ENCODE results near the gene FAM167B.

FAM167B gene

DNA sequence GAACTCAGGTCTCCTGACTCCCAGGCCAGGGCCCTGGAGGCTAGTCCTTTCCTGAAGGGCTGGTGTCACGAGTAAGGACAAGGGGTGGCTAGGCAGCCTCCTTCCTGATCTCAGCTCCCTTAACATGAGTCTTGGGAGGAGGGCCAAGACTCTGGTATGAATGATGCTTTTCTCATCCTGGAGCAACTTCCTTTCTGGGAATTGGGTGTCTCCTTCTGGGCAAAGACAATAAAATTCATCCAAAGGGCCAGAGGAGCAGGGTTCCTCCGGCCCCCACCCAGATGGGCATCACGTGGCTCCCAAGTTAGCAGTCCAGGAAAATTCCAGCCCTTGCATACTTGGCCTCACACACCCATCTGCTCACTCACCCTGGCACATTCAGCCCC, at the start of gene FAM167B:
Gene FAM167B, plus strand, starts transcription at position 335 of the 386 bp plus-strand sequence. CDS start 200 bp downstream, outside the sequence.
- no peak for DNase-seq

DNA sequence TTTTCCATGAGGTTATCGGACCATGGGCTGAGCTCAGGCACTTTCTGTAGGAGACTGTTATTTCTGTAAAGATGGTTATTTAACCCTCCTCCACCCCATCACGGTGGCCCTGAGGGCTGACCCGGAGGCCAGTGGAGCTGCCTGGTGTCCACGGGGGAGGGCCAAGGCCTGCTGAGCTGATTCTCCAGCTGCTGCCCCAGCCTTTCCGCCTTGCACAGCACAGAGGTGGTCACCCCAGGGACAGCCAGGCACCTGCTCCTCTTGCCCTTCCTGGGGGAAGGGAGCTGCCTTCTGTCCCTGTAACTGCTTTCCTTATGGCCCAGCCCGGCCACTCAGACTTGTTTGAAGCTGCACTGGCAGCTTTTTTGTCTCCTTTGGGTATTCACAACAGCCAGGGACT, 49.2 kb upstream of the FAM167B start:
- DNase-seq = no peak

DNA sequence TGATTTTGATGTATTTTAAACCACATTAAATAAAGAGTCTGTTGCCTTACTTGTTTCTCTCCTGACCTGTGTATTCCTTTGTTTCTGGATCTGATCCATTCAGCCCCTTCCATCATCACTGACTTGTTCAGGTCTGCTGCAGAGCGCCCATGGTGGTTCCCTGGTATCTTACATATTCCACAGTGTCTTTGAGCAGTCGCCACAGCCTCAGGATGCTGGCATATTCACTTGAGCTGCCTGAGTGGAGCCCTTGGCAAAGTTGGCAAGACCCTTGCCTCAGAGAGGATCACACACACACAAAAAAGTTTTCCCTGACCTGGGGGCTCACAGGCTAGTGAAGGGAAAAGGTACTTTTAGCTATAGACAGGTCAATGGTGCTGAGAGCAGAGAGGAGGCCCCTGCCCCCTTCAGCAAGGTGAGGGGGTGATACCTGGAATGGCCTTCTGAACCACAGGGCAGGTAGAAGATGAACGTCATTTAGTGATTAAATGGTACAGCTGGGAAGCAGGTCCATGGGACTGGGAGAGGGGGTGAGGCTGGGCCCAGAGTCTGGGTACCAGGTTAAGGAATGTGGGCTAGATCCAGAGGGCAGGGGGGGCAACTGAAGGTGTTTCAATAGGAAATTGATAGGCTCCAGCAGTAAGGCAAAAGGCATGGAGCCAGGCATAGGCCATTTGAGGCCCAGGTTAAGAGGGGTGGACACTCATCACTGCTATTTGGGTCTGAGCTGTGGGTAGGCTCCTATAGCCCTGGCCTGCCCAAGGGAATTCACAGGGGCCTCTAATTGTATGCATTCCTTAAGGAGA, 48.6 kb upstream of the FAM167B start:
- no peak for DNase-seq

DNA sequence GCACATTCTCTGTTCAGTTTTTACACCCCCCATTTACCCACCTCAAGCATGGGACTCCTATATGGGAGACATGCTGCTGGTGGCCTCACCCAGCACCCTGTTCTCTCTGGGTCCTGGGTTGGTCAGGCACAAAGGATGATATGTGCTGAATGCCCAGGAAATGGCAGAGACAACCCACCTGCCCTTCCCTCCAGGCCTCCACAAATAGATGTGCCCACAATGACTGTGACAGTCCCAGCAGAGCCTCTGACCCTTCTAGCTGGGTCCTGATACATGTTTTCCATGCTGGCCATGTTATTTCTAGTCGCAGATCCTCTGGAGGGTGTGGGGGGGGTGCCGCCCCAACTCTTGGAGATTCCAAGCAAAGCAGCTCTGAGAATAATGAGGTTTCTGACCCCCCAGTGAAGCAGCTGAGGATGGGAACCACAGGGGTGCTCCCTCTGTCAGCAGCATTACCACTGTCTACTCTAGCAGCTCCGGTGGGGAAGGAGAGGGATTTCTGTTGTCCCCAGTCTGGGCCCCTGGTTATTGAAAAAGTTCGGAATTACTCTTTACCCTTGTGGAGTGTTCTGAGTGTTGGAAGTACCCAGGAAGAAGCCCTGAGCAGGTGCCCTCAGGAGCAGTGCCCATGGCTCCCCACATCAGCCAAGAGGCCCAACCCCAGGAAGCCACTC, 47.8 kb upstream of the FAM167B start:
- DNase-seq = no peak

DNA sequence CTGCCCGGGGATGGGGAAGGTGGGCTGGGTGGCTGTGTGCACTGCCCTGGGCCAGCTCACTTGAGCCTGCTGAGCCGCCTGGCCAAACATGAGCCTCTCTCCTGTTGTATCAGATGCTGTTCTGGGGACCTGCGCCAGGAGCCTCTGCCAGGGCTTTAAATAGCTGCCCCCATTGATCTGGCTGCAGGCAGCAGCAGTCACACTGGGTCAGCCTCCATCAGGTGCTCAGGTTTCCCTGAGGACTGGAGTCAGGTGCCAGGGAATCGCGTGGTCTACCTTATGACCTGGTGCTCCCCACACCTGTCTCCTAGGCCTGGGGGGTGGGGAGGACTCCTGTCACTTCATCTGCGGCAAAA, 47.3 kb upstream of the FAM167B start:
- no peak for DNase-seq

DNA sequence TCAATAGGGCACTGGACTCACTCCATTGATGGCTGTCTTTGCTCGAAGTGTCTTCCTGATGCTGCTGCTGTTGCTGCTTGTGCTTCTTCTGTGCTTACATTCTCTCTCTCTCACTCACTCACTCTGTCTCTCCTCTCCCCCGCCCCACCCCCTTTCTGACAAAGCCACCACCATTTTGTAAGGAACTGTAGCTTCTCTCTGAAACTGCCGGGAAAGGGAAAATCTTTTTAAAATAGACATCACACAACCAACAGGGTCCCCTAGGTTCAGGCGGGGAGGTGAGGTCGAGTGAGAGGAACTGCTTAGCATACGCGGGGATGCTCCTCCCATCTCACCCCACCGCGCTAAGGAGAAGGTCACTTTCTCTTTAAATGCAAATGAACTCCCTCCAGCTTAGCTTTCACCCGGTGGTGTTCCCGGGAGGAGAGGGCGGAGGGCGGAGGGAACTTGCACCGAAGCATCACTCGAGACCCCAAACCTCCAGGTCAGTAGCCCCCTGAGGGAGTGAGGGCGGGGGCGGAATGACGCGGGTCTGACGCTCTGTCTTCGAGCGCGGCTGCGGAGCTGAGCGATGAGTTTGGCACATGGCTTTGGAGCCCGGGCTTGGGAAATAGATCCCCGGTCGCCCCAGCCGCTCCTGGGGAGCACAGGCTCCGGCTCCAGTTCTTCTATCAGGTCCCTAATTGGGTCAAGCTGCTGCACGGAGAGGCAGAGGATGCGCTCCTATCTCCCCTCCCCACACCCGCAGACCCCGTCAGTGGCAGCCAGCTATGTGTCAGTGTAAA, 46.6 kb upstream of the FAM167B start, which contains the start of gene CCDC28B:
Gene CCDC28B, plus strand, starts transcription at position 370 of the 785 bp plus-strand sequence. CDS start 1,341 bp downstream, outside the sequence.
- peak; percentile 73 for DNase-seq

DNA sequence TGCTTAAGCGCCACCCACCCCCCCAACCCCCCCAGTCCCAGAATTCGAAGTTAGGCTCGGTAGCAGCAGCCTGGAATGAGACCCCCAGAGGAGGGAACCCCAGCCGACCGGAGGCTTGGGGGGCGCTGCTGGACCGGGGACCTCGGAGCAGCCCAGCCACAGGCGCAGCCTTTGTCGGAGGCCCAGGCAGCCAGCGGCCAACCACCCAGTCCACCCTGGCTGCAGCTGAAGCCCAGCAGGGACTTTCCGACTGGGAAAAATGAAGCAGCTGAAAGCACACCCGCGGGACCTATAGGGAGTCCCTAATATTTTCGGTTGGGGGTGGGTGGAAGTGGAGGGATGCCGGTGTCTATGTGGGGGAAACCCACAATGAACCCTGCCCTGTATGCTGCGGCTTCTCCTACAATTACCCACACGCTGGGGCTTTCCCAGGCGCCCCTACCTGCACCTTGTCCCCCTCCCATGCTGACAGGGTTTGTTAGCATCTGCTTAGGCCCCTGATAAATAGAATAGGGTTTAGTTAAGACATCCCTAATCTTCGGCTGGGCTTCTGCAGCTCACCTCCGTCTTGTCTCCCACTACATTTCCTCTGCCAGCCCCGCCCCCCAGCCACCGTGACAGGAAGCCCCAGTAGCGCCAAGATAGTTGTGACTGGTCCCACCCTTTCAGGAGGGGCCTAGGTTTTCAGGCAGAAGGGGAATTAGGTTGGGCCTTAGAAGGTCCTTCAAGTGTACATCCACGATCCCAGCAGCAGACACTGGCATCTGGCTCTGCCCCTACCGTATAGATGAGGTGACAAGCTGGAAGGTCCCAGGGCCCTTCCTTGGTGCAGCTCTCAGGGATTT, 45.8 kb upstream of the FAM167B start:
- DNase-seq = peak; percentile 89

DNA sequence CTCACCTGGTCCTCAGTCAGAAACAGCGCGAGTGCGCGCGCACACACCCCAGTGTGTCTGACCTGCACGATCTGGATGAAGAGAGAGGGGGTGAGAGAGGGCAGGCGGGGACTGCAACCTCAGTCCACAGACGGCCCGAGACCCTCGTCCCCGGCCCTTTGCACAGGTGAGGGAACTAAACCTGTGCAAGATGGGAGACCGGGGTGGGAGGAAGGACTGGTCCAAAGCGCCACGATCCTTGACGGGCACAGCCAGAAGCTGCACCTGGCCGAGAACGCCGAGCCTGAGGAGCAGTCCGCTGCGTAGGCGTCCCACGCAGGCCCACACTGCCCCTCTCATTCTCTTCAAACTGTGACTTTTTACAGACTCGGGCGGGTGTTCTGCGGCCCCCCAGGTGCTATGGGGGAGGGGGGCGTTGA, 42.1 kb upstream of the FAM167B start:
- no peak for DNase-seq

DNA sequence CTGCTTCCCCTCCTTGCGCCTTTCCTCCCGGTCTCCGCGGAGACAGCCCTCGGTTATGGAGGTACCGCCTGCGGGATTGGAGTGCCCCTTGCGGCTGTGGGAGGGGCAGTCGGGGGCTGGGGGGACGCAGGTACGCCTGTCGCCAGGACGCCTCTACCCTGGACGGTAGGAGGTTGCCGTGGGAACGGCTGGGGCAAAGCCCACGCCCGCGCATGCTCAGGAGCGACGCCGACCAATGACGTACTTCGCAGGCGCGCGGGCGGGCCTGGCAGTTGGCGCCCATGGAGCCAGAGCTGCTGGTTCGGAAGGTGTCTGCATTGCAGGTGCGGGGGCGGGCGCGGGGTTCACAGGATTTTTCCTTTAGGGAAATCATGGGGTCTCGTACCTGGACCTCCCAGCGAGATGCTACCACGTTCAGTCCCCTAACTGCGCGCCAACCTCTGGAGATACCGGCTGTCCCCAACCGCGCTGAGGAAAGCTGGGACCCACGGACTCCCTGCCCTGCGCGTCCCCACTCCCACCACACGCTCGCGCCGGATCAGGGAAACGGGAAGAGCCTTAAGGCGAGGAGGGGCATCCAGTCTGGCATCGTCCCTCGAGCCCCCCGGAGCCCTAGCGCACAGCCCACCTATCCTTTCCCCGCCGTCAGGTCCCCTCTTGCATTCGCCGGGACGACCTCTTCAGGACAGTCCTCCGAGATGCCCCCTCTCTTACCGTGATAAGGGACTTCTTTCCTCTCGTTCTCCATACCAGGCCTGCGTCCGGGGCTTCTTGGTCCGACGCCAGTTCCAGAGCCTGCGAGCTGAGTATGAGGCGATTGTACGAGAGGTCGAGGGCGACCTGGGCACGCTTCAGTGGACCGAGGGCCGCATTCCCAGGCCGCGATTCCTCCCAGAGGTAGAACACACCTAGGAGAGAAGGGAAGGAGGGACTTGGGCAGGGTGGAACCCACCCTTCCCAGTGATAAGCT, 41.3 kb upstream of the FAM167B start, which contains the start of gene IQCC:
Gene IQCC, plus strand, starts transcription at position 271 of the 970 bp plus-strand sequence. Its CDS starts 11 bp downstream, at position 282.
- peak; percentile 91 for DNase-seq

DNA sequence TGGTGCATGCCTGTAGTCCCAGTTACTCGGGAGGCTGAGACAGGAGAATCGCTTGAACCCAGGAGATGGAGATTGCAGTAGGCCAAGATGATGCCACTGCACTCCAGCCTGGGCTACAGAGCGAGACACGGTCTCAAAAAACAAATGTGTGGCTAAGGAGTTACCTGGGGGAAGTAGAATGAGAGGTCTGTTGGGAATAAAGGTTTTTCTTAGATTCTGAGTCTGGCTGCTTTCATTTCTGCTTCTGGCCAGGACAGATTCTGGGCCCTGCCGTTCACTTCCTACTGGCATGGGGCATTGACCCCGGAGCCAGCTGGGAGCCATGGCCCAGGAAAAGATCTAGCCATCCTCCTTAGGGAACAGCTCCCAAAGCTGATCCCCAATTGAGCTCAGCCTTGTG, 38.6 kb upstream of the FAM167B start:
- DNase-seq = no peak

DNA sequence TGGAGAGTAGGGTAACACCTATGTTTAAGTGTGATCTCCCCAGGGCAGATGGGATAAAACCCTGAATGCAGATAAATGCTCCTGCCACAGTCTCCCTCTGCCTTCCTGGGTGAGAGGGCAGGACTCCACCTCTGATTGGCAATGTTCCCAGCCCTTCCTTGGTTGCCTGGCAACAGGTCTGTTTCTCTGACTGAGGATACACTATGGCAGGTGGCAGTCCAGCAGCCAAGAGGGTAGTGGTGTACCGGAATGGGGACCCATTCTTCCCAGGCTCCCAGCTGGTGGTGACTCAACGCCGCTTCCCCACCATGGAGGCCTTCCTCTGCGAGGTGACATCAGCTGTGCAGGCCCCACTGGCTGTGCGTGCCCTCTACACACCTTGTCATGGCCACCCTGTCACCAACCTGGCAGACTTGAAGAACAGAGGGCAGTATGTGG, 38.1 kb upstream of the FAM167B start, which contains the start of gene DCDC2B:
Gene DCDC2B, plus strand, starts transcription at position 199 of the 438 bp plus-strand sequence. Its CDS starts 5 bp downstream, at position 204.
- DNase-seq = no peak

DNA sequence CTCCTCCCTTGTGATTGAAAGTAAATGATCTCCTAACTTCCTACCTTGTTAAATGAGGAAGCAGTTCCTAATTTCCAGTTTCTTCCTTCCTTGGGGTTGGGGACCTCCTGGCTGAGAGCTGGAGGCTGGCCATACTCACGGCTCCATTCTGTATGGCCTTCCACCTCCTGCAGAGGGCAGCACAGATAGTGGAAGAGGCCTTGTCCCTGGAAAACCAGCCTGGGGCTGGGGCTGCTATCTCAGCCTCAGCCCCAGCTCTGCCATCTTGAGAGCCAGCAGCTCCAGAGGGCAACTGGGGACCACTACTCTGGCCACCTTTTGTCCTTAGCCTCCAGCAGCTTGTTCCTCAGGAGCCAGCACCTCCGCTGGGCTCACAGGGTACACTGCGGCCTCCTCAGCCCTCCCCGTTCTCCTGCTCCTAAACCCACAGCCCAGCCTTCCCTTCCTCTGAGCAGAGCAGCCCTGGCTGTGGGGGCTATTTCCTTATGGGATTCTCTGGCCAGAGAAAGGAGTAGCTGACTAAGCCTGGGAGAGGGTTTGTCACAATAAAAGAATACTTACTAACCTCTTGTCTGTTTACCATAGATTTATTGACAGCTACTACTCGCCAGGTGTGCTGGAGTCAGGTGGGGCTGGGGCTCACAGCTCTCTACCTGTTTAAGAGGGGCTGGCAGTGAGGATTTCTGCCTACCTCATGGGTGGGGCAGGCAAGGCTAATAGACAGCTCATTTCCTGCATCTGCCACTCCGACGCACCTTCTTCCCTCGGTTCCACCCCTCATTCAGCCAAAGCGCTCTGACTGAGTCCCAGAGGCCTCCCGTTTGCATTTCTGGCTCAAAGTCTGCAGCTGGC, 31.2 kb upstream of the FAM167B start:
- peak; percentile 69 for DNase-seq

DNA sequence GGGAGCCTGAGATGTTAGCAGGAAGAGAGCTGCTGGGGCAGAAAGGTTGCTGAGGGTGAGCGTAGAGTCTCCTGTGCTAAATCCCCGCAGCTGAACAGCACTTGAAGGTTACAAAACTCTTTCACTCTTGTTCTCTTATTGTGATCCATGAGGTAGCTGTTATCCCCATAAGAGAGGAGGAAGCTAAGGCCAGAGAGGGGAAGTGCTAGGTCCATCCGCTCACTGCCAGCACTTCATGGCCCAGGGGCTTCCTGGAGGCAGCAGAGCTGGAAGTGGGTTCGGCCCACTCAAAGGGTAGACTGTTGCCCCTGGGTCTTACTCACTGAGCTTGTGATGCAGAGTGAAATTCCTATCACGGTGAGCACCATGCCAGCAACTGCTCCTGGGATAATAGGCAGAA, 30.5 kb upstream of the FAM167B start:
- no peak for DNase-seq

DNA sequence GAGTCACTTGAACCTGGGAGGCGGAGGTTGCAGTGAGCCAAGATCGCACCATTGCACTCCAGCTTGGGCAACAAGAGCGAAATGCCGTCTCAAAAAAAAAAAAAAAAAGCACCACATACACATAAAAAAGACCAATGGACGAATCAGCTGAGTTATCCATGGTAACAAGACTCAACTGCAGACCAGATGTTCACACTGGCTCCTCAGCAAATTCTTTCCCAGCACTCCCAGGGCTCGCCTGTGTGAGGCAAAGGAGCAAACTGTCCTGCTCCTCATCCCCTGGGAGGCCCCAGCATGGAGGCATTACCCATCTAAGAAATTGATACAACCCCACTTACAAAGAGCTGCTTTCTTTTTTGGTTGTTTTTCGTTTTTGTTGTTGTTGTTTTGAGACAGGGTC, 28.0 kb upstream of the FAM167B start:
- no peak for DNase-seq

DNA sequence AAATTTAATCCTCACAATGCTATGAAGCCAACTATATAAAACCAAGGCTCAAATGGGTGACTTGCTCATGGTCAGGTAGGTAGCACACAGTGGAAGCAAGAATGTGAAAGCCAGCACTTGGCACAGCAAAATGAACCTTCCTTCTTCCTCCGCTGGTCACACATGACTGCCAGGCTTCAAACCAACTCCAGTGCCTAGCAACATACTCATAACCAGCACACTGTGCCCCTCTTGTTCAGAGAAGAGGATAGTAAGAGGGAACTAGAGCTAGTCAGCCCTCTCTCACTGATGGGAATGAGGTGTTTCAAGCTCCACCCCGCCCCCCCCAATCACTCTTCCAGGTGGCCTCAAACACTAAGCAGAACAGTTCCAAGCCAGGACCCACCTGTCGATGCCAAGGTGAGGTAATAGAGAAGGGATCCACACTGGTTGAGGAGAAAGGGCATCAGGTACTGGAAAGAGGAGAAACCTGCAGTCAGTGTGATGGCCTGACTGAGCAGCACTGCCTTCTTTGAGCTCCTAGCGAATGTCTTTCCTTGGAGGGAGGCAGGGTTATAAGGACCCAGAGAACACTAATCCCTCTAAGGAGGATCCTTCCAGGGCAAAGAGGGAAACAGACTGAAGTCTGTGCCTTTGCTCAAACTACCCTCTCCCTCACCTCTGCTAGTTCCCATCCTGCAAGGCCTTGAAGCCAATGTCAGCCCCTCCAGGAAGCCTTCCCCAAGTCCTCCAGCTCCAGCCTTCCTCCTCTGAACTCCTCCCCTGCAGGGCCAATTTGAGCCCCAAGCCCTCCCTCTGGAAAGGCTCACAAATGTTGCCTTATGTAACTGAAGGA, 26.1 kb upstream of the FAM167B start:
- DNase-seq = no peak

DNA sequence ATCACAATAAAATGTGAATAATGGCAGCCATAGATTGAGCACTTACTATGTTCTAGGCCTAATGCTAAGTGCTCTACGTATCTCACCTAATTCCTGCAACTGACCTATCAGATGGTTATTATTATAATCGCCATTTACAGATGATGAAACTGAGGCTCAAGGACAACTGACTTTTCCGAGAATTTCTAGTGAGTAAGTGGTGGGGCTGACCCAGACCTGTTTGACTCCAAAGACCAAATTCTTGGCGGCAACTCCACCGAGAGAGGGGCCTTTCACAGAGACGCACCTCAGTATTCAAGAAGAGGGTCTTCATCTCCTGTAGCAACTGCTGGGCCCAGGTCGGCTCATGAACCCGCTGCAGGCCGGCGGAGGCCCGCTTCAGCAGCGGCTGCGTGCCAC, 25.4 kb upstream of the FAM167B start:
- no peak for DNase-seq

DNA sequence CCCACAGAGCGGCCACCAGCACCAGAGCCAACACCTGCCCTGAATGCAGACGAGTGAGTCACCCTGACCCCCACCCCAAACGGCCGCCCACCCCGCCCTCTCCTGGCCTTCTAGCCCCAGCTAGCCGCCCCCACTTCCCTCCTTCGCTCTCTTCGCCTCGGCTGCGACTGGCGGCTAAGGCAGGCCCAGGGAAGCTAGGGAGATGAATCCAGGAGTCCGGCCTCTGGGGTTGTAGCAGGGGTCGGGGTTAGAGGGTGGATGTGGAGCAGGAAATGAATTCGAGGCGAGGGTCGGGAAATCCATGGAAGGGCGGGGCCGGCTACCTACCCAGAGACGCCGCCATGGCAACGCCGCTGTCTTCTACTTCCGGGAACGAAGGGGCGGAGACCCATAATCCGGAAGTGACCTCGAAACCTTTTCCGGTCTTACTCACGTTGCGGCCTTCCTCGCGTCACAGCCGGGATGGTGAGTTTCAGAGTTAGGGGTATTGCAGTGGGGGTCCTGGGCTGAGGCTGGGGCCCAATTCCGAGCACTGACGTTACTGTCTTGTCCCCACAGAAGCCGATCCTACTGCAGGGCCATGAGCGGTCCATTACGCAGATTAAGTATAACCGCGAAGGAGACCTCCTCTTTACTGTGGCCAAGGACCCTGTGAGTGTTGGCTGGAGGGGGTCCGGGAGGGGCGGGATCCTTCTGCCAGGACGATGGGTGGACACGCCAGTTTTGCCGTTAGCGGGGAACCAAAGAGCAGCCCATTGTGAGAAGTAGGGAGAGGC, 24.9 kb upstream of the FAM167B start, which contains the start of the genes EIF3I and TMEM234:
Gene EIF3I, plus strand, starts transcription at position 428 of the 776 bp plus-strand sequence. Its CDS starts 35 bp downstream, at position 463.
Gene TMEM234, minus strand, starts transcription at position 374 of the 776 bp plus-strand sequence. Its CDS starts 31 bp downstream, at position 343.
- peak; percentile 94 for DNase-seq

DNA sequence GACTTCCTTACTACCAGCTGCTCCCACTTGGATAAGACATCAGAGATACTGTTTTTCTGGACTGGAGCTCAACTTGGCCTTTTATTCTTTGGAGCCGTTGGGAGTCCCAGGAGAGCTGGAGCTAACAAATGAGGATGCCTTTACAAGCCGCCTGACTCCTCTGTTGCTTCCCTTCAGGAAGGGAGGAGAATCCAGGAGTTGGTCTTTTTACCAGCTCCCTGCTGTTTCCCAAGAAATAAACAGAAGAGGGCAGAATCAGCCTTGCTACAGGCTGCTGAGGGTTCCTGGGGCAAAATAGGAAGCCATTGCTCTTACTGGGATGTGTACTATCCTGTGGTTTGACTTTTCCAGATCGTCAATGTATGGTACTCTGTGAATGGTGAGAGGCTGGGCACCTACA, 23.3 kb upstream of the FAM167B start:
- DNase-seq = no peak
